Smooth muscle cell of trachea (primary cell): ENCODE measurements around the gene SLC39A3. TPM values are rescaled to one million over a fixed set of nuclear protein-coding genes. Genes with fewer than 3 reads are reported as not detected.

Experiments
- total RNA-seq: library from RNA; depleted of rRNA; stranded (reverse); fragments of >200 nt; gene quantifications from 2 replicates; pipeline ENCODE4 v1.2.1, GENCODE V29; 2014

SLC39A3 gene
- 30.7 and 37.5 TPM in 2 replicates for total RNA-seq

GRCh38 chr19:2739602-2740313 is at the start of gene SLC39A3:
TSS of gene SLC39A3 (minus strand) at chr19:2740017. CDS start at chr19:2737257, 2,760 bp downstream.

GRCh38 chr19:2785244-2785997 is 45.6 kb upstream of the SLC39A3 start, which contains the start of gene THOP1:
TSS of gene THOP1 (plus strand) at chr19:2785503. CDS start at chr19:2785663, 160 bp downstream.

GRCh38 chr19:2782936-2783780 is 43.3 kb upstream of the SLC39A3 start, which contains the start of gene SGTA:
TSS of gene SGTA (minus strand) at chr19:2783273. CDS start at chr19:2769068, 14,205 bp downstream.

GRCh38 chr19:2720777-2721569 is 18.8 kb downstream of the SLC39A3 start, which contains the start of gene DIRAS1:
TSS of gene DIRAS1 (minus strand) at chr19:2721372. CDS start at chr19:2717806, 3,566 bp downstream.

GRCh38 chr19:2702170-2703076 is 37.4 kb downstream of the SLC39A3 start, which contains the start of gene GNG7:
TSS of gene GNG7 (minus strand) at chr19:2702694. CDS start at chr19:2520688, 182,006 bp downstream.

Other genes with a start within 250 kb of the SLC39A3 start
- gene GNG7, start 37.3 kb downstream of the SLC39A3 start, total RNA-seq = 0.15 and 0.99 TPM in 2 replicates
- 6.4 and 12.4 TPM in 2 replicates for gene DIRAS1, start 18.6 kb downstream of the SLC39A3 start, total RNA-seq
- 37.7 and 52.3 TPM in 2 replicates for gene SGTA, start 43.3 kb upstream of the SLC39A3 start, total RNA-seq
- gene THOP1, start 45.5 kb upstream of the SLC39A3 start, total RNA-seq = 63.5 and 99.0 TPM in 2 replicates
- 5.8 and 6.1 TPM in 2 replicates for gene ZNF554, start 79.9 kb upstream of the SLC39A3 start, total RNA-seq
- gene ZNF555, start 101.5 kb upstream of the SLC39A3 start, total RNA-seq = 6.0 and 8.7 TPM in 2 replicates
- not detected in 2 replicates for gene ZNF556, start 127.3 kb upstream of the SLC39A3 start, total RNA-seq
- gene ZNF57, start 160.9 kb upstream of the SLC39A3 start, total RNA-seq = 4.1 and 4.4 TPM in 2 replicates
- gene ZNF77, start 205.0 kb upstream of the SLC39A3 start, total RNA-seq = 4.0 and 6.5 TPM in 2 replicates
- 0.87 and 1.5 TPM in 2 replicates for gene TLE6, start 237.5 kb upstream of the SLC39A3 start, total RNA-seq